Measurements from ENCODE around the gene STIP1. TPM values are rescaled to one million over a fixed set of nuclear protein-coding genes. Genes with fewer than 3 reads are reported as not detected.

STIP1 gene
- total RNA-seq, 4 donors from 2014 or later: 81.6 to 116 (median 104) TPM

DNA sequence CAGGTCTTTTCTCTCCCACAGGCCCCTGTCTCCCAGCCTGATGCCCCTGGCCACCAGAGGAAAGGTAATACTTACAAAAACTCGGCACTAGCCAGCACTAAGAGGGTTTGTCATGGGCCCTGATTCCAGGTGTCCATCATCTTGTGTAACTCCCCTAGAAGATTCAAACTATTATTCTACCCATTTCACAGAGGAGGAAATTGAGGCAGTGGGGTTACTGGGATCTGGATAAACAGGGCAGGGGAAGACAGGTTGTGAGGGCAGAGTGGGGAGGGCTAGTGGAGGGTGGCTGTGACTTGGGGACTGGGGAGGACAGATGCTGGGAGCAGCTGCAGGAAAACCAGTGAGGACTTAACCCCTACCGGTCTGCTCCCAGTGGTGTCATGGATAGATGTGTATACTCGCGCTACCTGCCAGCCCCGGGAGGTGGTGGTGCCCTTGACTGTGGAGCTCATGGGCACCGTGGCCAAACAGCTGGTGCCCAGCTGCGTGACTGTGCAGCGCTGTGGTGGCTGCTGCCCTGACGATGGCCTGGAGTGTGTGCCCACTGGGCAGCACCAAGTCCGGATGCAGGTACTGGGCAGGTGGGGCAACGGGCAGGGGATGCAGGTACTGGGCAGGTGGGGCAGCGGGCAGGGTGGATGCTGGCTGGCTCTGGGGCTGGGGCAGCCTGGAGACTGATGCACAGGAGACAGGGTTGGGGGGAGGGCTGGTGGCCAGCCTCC is 49.6 kb downstream of the STIP1 start:
- DNase-seq: no peak
- Histone ChIP-seq H3K27me3 (no peaks in the 10 kb centered on the region), H3K27ac (peak overlapping the region; percentile 75 to 93 (median 85)), H3K4me1 (peaks cover 47 to 95% (median 68%) of the 10 kb centered on the region in 3 donors), H3K9me3 (no peaks in the 10 kb centered on the region), H3K4me3 (peak overlapping the region; percentile 56 to 88 (median 75)), H3K36me3 (peaks cover 0 to 35% (median 0%) of the 10 kb centered on the region in 3 donors)
- no peak for TF ChIP-seq CTCF (IDR thresholded peaks at IDR 0.05)
- no peak for TF ChIP-seq POLR2A (IDR thresholded peaks at IDR 0.05)
- WGBS, 2 donors: 72 to 73% methylated on average over 5 of the region's 12 CpGs
- intact Hi-C loops (cut with DNase I): no loop called here

DNA sequence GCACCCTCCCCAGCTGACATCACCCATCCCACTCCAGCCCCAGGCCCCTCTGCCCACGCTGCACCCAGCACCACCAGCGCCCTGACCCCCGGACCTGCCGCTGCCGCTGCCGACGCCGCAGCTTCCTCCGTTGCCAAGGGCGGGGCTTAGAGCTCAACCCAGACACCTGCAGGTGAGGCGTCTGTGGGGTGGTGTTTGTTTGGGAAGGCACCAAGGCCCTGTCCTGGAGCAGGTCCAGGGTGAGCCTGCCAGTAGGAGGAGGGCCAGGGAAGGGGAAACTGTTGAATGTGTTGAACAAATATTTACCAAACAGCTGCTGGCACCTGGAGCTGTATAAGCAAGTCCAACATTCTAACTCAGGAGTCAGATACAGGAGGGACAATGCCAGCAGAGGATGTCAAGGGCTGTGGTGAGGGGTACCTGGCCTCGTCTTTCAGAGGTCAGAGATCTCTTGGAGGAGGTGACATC is 51.5 kb downstream of the STIP1 start:
- Histone ChIP-seq H3K4me1 (peaks cover 56 to 86% (median 59%) of the 10 kb centered on the region in 3 donors), H3K27me3 (no peaks in the 10 kb centered on the region), H3K36me3 (peaks cover 0 to 35% (median 0%) of the 10 kb centered on the region in 3 donors), H3K9me3 (no peaks in the 10 kb centered on the region), H3K27ac (peak overlapping the region; percentile 95 to 100 (median 99)), H3K4me3 (peak overlapping the region in 2 of 4 donors; percentile 3 to 30)
- WGBS, 2 donors: 0 to 48% methylated on average over 1 to 8 of the region's 12 CpGs
- DNase-seq: no peak
- intact Hi-C loops (cut with DNase I): no loop called here
- TF ChIP-seq POLR2A (IDR thresholded peaks at IDR 0.05) (no peak), CTCF (IDR thresholded peaks at IDR 0.05) (peak in 1 of 6 experiments; percentile 27)

DNA sequence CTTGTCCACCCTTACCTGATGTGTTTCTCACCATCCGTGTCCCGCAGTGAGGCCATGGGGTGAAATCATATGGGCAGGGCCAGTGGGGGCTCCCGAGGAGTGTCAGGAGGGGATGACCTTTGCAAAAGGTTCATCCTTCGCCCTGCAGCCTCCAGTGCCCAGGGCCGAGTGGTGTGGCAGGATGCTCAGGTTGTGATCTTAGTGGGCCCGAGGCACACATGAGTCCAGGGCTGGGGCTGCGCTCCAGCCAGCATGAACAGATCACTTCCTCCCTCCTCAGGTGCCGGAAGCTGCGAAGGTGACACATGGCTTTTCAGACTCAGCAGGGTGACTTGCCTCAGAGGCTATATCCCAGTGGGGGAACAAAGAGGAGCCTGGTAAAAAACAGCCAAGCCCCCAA is 52.1 kb downstream of the STIP1 start:
- H3K27ac ChIP-seq: peak overlapping the region; percentile 95 to 100 (median 99)
- H3K36me3 ChIP-seq: peaks cover 0 to 40% (median 0%) of the 10 kb centered on the region in 3 donors
- 62 to 85% methylated on average over 4 to 6 of the region's 9 CpGs for WGBS, 2 donors
- H3K4me3 ChIP-seq: no peak overlapping the region
- intact Hi-C loops (cut with DNase I): no loop called here
- no peak for DNase-seq
- H3K9me3 ChIP-seq: no peaks in the 10 kb centered on the region
- peaks cover 61 to 86% (median 65%) of the 10 kb centered on the region in 3 donors for H3K4me1 ChIP-seq
- TF ChIP-seq CTCF (IDR thresholded peaks at IDR 0.05): no peak
- TF ChIP-seq POLR2A (IDR thresholded peaks at IDR 0.05): no peak
- H3K27me3 ChIP-seq: no peaks in the 10 kb centered on the region

GRCh38 chr11:64238999-64239398 is 53.0 kb downstream of the STIP1 start:
- Histone ChIP-seq H3K27me3 (no peaks in the 10 kb centered on the region), H3K4me1 (peaks cover 64 to 86% (median 66%) of the 10 kb centered on the region in 3 donors), H3K9me3 (no peaks in the 10 kb centered on the region), H3K27ac (peak overlapping the region; percentile 95 to 100 (median 99)), H3K4me3 (no peak overlapping the region), H3K36me3 (peaks cover 0 to 50% (median 0%) of the 10 kb centered on the region in 3 donors)
- DNase-seq: no peak
- WGBS, 2 donors: 83 to 90% methylated on average over 3 to 5 of the region's 5 CpGs
- intact Hi-C loops (cut with DNase I): no loop called here
- no peak for TF ChIP-seq CTCF (IDR thresholded peaks at IDR 0.05)
- TF ChIP-seq POLR2A (IDR thresholded peaks at IDR 0.05): no peak
